HG03342 (cell line): ENCODE results near the gene MRNIP.

Experiments used
- ATAC-seq: cut with Tn5 transposase; IDR thresholded peaks from one replicate; pipeline ENCODE4 v1.9.1; 2021; ENCODE audit warnings: mild to moderate bottlenecking, moderate library complexity; ENCODE audit not compliant: unreplicated experiment

Gene MRNIP, protein sequence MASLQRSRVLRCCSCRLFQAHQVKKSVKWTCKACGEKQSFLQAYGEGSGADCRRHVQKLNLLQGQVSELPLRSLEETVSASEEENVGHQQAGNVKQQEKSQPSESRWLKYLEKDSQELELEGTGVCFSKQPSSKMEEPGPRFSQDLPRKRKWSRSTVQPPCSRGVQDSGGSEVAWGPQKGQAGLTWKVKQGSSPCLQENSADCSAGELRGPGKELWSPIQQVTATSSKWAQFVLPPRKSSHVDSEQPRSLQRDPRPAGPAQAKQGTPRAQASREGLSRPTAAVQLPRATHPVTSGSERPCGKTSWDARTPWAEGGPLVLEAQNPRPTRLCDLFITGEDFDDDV

DNA sequence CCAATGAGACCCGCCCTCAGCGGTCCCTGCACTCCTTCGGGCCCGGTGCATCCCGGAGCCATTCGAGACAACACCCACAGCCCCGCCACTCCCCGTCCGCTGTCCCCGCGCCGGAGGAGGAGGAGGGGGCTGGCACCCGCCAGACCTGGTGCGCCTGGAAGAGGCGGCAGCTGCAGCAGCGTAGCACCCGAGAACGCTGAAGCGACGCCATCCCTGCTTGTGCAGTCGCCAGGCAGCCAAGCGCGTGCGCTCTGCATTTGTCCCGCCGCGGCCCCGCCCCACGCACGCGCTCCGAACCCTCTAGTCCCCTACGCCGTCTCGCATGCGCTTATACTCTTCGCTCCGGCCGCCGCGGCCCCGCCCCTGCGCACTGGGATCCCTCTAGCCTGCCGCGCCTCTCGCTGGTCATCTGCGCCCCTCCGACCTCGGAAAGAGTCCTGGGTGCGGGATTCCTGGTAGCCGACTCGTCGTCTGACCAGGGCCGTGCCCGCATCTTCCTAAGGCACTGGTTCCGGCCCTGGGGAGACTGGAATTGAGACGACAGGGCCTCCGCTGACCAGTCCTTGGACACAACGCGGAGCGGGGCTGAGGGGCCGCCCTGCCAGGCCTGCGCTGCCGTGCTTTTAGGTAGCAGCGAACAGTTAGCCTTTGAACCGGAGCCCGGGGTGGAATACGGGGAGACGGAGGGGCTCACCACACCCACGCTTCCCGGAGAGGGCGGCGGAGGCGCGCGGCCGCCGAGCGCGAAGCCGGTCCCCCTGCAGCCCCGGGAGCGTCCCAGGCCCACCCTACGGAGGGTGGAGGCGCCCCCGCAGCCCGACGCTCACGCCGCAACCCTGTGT lies at the start of gene MRNIP:
TSS of gene MRNIP (minus strand) at position 232 of the 842 bp plus-strand sequence. CDS start at position 211, 21 bp downstream.
- peak; percentile 94 for ATAC-seq

DNA sequence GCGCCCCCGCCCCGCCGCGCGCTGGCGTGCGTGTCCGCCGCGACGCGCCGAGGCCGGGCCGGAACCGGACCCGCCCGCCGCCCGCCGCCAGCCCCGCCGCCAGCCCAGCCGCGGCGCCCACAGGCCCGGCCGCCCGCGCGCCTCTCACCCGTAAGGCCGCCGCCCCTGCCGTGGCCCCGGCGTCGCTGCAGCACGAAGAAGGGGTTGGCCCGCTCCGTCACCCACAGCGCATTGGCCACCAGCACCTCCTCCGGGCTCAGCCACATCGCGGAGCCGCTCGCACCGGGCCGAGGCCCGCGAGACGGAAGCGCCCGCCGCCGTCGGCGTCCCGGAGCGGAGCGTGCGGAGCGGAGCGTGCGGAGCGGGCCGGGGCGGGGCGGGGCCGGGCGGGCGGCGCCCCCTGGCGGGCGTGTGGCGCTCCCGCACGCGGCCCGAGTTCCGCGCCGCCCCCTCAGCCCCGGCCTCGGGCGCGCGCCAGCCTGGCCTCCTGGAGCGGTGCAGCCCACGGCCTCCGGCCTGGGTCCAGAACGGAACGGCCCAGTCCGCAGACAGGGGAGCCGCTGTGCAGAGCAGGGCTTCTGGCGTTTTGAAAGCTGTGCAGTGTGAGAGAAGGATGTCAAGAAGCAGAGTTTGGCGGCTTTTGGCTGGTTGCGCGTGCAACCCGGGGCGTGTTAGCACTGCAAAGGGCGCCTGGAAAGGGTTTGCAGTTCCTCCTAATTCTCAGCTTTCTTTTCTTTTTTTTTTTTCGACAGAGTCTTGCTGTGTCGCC lies 49.1 kb upstream of the MRNIP start, which contains the start of gene TBC1D9B:
TSS of gene TBC1D9B (minus strand) at position 342 of the 769 bp plus-strand sequence. CDS start at position 266, 76 bp downstream.
- peak; percentile 82 for ATAC-seq

DNA sequence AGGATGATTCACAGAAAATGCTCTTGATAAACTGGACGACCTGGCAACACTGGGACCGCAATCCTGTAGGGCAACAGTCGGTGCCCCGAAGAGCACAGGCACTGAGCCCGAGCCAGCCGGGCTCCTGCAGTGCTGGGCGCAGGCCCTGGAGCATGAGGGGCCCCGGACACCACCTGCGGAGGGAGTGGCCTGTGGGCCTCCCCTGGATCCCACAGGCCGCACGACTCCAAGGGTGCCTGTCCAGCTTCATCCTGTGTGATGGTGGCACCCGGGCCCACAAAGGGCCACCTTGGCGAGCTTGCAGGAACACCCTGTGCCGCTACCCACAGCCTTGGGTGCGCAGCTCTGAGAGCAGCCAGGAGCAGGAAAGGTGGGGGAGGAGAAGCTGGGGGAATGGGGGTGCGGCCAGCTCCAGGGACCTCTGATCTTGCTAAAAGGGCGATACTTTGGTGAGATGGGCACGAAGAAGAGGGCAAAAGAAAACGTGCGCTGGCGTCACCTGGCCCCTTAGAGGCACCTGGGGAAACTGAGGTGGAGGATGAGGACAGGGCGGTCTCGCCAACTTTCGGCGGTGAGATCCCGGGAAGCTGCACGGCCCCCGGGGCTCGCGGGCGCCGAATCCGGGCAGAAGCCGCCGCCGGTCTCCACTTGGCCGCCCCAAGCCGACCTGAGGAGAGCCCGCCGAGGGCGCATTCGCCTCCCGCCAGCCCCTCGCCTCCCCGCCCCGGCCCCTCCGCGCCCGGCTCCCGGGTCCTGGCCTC lies 48.4 kb upstream of the MRNIP start:
- peak; percentile 32 for ATAC-seq

DNA sequence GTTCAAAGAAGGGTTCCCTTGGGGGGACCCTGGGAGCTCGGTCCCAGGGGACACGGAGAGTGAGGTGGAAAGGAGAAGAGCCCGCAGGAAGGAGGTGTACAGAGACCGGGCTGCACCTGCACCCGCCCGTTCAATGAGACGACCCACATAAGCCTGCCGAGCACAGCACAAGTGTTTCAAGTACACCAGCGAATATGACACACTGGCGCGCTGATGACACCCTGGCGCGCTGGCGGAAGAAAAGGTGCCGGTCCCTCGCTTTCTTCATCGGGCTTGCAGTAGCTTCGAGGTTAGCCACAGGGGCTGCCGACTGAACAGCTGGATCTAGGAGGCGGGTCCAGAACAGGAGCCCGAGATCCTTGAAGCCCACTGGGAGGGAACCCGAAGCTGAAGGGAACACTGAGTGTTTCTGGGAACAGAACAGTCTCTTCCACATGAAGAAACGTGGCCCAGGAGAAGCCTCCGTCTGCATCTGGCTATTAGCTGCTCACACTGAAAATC lies 47.7 kb upstream of the MRNIP start:
- no peak for ATAC-seq

DNA sequence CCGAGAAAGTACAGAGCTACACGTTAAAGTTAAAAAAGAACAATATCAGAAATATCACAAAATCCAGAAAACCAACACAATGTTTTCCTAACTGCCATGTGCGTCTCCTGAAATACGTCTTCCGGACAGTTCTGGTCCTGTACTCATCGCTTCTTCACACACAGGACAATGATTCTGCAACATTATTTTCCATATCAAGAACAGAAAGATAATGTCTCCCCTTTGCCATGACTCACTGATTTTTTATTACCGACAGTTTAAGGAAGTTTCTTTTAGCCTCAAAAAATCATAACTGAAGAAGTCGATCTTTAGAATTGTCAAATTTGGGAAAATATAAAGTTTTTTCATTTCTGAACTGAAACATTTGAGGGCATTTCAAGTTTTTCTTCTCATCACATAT lies 46.5 kb upstream of the MRNIP start:
- ATAC-seq = no peak

DNA sequence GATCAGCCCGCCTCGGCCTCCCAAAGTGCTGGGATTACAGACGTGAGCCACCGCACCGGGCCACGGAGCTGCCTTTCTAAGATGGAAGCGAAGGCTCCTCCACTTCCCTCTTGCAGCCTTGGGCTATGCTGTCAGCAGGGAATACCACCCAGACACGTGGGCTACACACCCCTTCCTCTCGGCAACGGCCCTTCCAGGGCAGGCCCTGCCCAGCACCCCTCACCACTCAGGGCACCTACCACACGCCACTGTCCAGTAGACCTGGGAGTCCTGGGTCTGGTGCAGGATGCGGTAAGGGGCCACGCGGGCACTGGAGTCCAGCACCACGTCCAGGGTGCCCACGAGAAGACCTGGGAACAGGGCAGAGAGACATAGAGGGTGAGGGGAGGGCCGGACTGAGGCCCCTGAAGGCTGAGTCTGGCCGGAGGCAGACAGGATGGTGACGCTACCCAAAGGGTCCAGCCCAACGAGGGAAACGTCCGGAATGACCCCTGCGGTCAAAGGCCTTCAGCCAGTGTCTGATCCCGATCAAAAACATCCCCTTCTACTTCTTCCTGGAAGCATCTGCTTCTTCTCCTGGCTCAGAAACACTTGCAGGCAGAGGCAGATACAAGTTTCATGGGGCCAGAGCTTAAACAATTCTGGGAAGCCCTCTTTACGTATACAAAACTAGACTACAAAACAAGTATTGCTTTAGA lies 46.0 kb upstream of the MRNIP start:
- no peak for ATAC-seq

DNA sequence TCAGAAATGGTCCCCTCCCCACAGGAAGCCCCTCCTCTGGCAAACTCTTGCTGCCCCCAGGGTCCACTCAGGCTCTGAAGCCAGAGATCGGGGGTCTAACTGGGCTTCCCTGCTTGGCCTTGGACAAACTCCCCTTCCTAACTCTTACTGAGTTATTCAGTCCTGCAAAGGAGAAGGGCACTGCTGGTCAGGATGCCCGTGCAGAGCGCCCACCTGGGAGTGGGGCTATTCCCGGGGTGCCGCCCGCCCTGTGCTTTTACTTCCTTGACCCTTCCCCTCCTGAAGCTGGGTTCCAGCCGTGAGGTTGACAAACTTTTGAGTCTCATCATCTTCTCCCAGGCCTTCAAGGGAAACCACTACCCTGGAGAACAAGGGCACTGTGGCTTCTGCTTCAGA lies 44.1 kb upstream of the MRNIP start:
- ATAC-seq = no peak

DNA sequence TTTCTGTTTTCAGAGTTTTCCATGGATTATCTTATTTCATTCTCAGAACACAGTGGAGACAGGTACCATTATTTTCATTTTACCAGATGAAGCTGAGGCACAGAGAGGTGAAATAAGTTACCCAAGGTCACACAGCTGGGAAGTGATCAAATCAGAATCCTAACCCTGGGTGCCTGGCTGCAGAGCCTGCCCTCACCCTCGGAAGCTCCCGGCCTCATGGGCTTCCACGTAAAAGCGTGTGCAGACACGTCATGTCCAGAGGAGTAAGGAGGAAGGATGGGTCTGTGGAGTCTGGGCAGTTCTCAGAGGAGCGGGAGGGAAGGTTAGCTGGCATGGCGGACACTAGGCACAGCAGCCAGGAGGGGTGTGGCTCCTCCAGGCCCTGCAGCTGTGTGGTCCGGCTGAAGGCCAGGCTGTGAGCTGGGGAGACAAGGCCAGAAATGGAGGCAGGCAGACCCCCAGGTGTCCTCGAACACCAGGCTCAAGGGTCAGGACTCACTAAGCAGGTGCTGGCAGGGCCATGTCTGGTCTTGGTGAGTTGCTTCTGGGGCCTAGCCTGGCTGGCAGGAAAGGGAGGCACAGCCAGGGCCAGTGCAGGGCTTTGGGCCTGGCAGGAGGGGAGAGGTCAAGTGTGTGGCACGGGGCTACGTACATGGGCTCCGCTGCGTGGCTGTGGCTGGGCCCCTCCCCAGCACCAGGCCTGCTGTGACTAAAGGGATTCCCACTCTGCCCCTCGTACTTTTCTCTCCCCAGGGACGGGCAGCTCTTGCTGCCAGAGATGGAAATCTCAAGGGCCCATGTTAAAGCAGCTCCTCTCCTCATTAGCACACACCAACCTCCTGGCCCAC lies 43.5 kb upstream of the MRNIP start:
- no peak for ATAC-seq

DNA sequence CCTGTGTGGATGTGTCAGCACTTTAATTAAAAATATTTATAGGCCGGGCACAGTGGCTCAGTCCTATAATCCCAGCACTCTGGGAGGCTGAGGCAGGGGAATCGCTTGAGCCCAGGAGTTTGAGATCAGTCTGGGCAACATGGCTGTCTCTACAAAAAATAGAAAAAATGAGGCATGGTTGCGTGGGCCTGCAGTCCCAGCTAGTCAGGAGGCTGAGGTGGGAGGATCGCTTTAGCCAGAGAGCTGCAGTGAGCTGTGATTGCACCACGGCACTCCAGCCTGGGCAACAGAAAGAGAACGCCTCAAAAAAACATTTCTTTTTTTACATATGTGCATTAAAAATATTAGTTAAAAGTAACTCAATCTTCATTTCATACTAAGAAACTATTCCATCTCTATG lies 42.8 kb upstream of the MRNIP start:
- ATAC-seq = no peak

DNA sequence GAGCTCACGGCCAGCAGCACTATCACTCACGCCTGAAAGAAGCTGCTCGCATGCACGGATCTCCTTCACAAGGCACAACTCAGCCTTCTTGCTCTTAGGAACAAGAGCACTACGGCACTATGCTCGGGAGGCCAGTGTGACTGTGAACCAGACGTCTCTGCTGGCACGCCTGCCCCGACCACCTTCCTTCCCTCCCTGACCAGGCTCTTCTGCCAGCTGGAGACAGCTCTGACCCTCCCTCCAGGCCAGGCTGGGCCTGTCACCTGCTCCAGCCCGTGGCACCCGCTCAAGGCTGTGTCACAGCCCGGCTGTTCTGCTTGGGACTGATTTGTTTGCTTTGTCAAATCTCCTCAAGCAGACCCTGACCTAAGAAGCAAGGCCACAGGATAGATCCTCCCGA lies 42.1 kb upstream of the MRNIP start:
- ATAC-seq = no peak

DNA sequence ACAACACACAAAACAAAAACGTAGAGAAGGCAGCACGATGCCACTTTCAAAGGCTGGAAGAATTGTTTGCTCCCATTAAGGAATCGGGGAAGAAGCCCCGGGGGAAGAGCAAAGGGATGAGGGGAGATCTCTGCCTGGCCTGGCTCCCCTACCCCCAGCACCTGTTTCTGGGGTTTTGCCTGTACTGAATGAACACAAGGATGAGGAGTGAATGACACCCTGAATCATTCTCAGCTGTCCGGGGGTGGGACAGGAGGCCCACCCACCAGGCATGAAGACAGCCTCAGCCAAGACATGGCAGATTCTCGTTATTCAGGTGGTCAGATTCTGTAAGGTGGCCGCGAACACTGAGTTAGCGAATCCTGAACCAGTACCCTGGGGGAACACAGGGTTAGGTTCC lies 41.6 kb upstream of the MRNIP start:
- no peak for ATAC-seq

DNA sequence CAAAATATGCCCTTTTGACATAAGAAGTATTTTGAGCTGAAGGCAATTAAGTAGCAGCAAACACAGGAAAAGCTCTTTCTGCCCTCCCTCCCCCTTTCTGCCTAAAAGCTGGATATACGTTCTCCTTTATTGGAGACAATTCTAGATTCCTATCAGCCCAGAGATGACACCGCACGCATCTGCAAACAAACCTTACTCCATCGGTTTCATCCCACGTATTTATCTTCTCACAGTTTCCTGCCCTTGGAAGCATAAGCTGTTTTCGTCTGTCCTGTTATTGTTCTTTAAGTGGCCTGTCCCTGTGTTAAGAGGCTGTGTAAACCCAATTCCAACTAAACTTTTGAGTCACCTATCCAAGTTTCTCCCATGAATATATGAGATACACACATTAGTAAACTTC lies 37.2 kb upstream of the MRNIP start:
- ATAC-seq = no peak

DNA sequence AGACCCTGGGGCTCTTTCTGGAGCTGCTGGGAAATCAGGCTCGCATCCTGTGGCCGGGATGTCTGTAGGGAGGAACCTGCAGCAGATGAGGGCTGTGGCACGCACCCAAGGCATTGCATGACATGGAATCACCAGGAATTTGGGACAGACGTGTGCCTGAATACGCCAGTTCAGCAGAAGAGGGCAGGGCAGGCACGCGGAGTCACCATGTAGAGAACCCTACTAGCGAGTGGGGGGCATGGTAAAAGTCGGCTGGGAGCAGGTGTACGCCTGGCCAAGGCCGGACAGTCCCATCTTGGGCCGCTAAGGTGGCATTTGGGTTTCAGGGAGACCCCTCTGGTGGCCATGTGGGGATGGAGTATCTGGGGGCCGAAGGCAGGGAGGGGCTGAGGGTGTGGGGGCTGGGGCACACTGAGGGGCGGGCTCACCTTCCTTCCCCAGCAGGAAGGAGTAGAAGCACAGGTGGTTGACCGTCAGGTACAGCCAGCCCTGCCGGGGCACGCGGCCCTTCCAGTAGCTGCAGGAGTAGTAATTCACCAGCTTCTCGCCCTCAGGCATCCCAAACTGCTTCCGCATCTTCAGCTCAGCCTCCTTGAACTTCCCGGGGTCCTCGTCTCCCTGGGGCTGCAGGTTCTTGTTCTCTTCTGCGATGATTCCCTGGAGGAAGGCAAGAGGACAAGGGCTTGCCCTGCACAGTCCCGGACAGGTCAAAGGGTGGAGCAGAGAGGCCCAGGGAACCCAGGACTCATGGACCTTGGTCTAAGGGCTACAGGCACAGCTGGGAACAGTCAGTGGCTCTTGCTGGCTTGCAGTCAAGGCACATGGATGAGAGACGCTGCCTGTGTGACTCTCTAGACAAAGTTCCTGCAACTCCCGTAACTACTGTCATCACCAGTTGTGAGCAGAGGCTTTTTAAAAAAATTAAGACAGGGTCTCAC lies 35.6 kb upstream of the MRNIP start:
- ATAC-seq = no peak

DNA sequence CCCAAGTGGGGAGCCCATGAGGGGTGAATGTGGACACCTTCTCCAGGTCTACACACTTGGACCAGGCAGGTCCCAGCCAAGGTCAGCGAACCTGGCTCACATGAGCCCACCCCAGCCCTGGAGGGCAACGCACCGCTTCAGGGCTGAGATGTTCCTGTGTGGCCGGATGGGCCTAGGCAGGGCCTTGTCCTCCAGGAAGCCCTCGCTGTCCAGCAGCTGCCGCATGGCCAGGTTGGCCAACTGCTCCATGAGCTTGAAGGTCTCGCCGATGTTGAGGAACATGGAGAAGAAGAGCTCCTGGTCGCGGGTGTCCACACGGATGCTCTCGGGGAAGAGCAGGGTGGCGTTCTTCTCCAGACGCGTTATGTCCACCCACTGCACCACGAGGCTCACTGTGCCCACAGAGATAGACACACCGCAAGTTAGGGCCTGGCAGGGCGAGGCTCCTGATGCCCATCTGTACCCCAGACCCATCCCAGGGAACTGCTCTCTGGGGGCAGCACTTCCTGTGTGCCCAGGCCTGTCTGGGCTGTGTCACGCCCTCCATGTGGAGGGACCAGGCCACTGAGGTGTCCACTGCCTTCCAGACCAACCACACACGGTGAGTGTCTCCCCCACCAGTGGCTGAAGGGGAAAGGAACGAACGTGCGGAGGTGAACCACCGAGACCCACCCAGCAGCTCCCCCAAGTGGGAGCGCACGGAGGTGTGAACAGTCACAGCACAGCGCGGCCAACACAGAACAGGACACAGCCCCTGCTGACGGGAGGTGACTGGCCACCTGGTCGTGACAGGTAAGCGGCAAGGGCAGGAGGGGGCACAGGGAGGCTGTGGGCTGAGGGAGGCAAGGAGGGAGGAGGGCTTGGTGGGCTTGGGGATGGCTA lies 34.7 kb upstream of the MRNIP start:
- ATAC-seq = no peak

DNA sequence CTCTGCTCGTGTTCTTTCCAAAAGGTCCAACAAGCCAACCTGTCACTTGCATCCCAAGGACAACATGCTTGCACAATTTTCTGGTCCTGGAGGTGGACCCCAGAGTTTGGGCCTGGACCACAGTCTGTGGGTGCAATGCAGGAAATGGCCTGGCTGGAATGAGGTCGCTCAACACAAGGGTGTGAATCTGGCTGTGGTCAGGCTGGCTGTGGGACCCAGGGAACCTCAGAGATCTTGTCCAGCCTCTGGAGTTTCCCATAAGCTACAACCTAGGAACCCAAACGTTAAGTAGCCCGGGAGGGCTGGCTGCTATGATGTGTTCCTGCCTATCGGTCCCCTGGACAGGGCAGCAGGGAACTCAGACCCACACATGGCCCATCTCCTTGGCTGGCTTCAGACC lies 33.6 kb upstream of the MRNIP start:
- no peak for ATAC-seq

DNA sequence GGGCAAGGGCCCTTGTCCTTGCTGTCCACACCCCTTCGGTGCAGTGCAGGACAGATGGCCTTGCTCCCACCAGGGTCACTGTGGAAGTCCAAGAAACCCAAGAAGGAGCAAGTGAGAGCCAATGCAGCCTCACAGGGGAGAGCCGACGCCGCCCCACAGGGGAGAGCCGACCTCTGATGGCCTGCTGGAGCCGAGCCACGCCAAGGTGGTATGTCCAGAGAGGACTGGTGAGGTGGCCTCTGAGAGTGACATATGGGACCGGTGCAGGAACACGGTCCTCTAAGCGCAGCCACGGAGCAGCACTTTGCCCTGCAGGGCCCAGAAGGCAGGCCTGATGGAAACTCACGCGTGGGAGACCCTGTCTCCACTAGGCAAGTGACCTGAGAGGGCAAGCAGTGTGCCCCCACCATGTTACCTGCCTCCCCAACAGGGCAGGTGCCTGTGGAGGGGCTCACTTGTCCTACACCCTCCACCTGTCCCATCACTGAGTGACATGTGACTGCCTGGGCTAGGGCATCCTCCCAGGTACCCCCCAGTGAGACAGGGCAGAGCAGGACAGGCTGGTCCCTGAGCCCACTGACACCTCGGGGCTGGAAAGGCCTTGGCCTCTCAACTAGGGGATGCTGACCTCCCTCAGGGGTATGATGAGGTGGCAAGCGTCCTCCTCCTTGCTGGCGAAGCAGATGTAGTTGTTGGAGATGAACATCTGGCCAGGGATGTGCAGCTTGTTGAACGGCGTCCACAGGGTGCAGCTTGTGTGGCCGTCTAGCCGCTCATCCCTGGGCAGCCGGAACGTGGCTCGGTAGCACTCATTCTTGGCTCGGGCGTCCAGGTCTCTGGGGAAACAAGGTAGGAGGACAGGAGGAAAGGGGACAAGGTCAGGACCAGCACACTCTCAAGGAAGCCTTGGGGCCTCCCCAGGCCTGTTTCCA lies 32.4 kb upstream of the MRNIP start:
- ATAC-seq = no peak
